ENCODE measurements around the gene ARFGAP1.
"Not testable (repeated sequence)": the region's sequence is repeated elsewhere in the genome, so short reads cannot be mapped to it uniquely, and the experiment has no call there.

ARFGAP1 gene

GRCh38 chr20:63241272-63241671 lies 31.3 kb upstream of the ARFGAP1 start:
- DNase-seq (ENCODE audit: low read depth), result no peak

- DNase-seq (ENCODE audit: low read depth), result no peak
Observed at GRCh38 chr20:63242736-63243135, 29.9 kb upstream of the ARFGAP1 start.

DNA sequence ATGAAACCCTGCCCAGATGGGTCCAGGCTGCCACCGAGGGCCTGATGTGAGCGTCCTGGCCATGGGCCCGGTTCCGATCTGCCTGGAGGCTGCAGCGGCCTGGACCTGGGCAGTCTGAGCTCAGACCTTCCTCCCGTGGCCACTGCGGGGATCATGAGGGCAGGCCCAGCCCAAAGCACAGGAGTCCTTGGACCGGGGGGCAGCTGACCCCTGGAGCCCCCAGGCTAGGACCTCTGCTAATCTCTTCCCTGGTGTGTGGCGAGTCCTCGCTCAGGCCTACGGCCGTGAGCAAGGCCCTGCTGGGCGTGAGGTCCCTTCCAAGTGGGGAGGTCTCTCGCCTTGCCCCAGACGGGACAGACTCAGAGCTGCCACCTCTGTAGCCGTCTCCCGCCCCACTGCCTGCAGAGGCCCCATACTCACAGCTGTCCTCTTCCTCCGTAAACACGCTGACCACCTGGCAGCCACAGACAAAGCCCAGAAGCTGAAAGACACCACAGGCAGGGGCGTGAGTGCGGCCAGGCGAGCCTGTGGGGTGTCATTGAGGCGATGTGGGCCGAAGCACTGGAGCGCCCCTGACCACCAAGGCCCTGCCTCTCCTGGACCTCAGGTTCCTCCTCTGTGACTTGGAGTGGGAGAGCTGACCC lies 28.9 kb upstream of the ARFGAP1 start:
- no peak for DNase-seq (ENCODE audit: low read depth)

DNA sequence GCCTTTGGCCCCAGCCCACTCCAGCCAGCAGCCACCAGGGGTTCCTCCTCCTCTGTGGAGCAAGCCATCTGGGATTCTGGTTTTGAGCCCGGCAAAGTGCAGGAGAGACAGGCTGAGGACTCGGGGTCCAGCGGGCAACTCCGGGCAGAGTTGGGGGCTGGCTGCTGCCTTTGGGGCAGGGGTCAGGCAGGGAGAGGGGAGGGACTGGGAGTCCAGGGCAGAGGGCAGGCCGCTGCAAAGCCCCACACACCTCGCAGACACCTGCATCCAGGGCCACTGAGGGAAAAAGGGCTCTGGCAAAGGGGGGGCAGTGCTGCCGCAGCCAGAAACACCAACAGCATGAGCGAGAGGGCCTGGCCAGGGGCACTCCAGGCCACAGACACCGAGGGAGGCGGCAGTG lies 28.1 kb upstream of the ARFGAP1 start:
- DNase-seq (ENCODE audit: low read depth), result no peak

GRCh38 chr20:63246490-63247288 lies 25.9 kb upstream of the ARFGAP1 start:
- no peak for DNase-seq (ENCODE audit: low read depth)

DNA sequence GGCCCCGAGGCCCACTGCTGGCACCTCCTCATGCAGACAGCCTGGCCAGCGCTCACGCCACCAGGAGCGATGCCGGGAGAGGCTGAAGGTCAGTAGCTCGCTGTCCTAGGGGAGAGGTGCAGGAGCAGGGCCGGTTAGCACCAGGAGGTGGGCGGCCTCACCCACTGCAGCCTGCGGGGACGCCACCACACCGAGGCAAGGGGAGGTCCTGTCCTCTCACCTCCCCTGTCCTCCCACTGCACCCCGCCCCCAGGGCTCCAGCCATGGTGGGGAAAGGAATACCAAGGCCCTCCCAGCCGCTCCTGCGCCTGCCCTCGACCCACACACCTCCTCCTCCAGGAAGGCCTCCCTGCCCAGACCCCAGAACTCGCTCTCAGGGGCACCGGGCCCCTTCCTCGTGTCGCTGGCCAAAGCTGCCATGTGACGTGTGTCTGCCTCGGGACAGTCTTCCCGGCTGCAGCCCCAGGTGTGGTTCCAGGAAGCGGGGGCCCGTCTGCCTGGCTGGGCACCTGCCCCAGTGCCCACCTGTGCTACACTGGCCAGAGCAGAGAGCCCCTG lies 24.9 kb upstream of the ARFGAP1 start:
- no peak for DNase-seq (ENCODE audit: low read depth)

DNA sequence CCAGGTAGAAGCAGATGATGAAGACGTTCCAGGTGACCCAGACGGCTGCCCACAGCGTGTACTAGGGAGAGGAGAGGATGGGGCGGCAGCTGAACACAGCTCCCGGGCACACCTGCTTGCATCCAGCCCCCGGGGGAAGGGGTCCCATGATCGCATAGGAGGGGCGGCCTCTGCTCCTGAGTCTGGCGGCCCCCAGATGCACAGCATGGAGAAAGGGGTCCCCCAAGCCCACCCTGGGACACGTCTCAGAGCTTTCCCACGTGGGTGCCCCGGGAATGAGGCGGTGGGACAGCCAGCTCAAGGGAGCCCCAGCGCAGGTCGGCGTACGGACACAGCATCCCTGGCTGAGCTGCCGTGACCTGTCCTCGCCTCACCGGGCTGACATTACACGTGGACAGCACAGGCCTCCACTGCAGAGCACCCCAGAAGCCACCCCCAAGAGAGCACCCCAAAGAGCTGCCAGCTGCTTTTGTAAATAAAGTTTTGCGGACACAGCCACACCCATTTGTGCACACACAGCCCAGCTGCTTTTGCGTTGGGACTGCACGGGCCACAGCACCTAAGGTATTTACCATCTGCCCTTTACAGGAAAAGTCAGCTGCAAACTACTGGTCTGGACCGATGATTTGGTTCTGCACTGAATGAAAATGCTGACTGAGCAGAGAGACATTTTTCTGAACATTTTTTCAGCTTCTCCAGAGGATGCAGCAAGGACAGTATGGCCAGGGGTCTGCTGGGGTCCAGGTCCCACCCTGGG lies 23.6 kb upstream of the ARFGAP1 start:
- DNase-seq (ENCODE audit: low read depth), result no peak

DNA sequence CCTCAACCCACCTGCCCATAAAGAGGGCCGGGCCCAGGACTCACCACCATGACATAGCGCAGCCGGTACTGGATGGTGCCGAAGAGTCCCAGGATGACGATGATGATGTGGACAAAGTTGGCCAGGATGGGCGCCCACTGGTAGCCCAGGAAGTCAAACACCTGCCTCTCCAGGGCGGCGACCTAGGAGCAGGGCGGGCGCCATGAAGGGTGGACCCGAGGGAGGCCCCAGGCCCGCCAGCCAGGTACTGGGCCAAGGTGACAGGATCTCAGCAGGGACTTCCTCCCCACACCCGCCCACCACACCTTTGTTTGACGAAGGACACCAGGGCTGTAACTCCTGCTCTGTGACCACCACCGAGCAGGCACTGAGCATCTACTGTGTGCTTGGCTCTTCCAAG lies 22.7 kb upstream of the ARFGAP1 start:
- DNase-seq (ENCODE audit: low read depth), result no peak

- not testable (repeated sequence) for DNase-seq (ENCODE audit: low read depth)
Observed at GRCh38 chr20:63251350-63251749, 21.3 kb upstream of the ARFGAP1 start.

- no peak for DNase-seq (ENCODE audit: low read depth)
Observed at GRCh38 chr20:63252284-63252711, 20.3 kb upstream of the ARFGAP1 start.

- DNase-seq (ENCODE audit: low read depth), result no peak
Observed at GRCh38 chr20:63253065-63253437, 19.6 kb upstream of the ARFGAP1 start.

GRCh38 chr20:63253438-63254231 lies 19.0 kb upstream of the ARFGAP1 start:
- DNase-seq (ENCODE audit: low read depth), result no peak

DNA sequence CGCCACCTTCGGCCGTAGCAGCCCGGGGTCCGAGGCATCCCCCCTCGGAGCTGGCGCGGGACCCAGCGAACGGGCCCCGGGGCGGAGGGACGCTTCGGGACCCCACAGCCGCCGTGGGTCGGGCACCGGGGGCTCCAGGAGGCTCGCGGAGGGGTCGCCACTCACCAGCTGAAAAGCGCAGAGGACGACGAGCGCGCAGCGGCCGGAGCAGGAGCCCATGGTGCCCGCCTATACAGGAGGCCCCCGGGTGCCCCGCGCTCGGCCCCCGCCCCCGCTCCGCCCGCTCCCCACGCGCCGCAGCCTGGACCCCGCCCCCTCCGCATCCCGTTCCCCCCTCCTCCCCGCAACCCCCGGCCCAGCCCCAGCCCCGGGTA lies 18.4 kb upstream of the ARFGAP1 start, which contains the start of gene NKAIN4:
Gene NKAIN4, minus strand, starts transcription at position 232 of the 374 bp plus-strand sequence. Its CDS starts 13 bp downstream, at position 219.
- no peak for DNase-seq (ENCODE audit: low read depth)

- DNase-seq (ENCODE audit: low read depth), result no peak
Observed at GRCh38 chr20:63254606-63255384, 17.8 kb upstream of the ARFGAP1 start.

DNA sequence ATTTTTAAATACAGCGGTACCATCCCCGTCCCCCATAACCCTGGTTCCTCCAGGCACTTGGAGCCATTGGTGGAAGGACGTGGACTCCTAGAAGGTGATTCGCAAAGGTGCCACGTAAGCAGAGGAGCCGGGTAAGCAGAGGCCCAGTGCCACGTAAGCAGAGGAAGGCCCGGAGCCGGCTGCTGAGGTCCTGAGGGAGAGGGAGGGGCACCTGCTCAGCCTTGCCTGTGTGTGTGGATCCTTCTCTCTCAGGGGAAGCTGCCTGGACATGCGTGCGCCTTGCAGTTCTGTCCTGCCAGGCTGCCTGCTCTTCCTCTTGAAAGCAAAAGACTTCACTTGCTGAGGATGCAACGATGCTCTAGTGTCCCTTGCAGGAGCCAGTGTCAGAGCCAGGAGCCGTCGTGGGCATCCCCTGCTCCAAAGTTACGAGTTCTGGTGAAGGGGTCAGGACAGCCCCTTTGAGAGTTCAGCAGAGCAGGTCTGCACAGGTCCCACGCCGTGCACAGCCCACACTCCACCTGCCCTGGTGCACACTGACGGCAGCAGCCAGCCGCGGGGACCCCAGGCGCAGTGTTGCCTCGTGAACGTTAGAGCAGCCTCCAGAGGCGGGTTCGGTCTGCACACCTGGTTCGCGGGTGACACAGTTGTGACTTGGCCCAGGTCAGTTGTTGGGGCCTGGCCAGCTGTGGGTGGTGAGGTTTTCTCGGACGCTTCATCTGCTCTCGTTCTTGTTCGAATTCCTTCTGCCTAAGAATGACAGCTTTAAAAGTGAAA lies 16.5 kb upstream of the ARFGAP1 start:
- no peak for DNase-seq (ENCODE audit: low read depth)

GRCh38 chr20:63256954-63257353 lies 15.7 kb upstream of the ARFGAP1 start:
- no peak for DNase-seq (ENCODE audit: low read depth)

DNA sequence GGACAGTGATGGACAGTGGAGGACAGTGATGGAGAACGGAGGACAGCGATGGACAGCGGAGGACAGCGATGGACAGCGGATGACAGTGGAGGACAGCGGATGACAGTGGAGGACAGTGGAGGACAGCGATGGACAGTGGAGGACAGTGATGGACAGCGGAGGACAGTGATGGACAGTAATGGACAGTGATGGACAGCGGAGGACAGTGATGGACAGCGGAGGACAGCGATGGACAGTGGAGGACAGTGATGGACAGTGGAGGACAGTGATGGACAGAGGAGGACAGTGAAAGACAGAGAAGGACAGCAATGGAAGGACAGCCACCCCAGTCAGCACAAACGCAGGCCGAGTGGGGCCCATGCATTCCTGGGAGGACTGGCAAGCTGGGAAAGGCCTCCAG lies 15.0 kb upstream of the ARFGAP1 start:
- DNase-seq (ENCODE audit: low read depth), result no peak

- no peak for DNase-seq (ENCODE audit: low read depth)
Observed at GRCh38 chr20:63258781-63259180, 13.8 kb upstream of the ARFGAP1 start.

GRCh38 chr20:63259734-63260460 lies 12.7 kb upstream of the ARFGAP1 start:
- no peak for DNase-seq (ENCODE audit: low read depth)

Data from stimulated activated CD8-positive, alpha-beta memory T cell treated with anti-CD3 and anti-CD28 coated beads, Interleukin-7, amount 100 ng/mL, for 24 hours (primary cell).